ENCODE results near the gene INVS. TPM values are rescaled to one million over a fixed set of nuclear protein-coding genes. Genes with fewer than 3 reads are reported as not detected.
"Not testable (repeated sequence)": the region's sequence is repeated elsewhere in the genome, so short reads cannot be mapped to it uniquely, and the experiment has no call there.

The INVS gene
- polyA plus RNA-seq, 6 donors from 2014 or later: 1.5 to 14.5 (median 10.0) TPM

DNA sequence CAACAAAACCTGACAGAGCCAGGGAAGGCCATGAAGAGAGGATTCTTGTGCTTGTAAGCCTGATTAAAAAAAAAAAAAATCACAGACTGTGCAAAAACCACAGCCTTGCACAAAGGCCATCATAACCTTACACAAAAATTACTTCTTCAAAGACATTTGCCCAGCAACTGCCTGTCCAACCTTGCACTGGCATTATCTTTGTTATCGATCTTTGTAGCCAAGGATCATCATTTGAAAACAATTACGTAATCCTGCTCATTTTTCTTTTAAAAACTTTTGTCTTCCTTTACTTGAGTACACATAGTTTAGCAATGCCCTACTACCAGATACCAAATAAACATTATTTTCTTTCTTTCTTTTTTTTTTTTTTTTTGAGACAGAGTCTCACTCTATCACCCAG lies 128.6 kb downstream of the INVS start:
- Mint-ChIP-seq H3K9me3 (peaks cover 0 to 8% (median 6%) of the 10 kb centered on the region in 7 donors), H3K4me1 (no peaks in the 10 kb centered on the region), H3K27ac (no peak overlapping the region), H3K27me3 (no peaks in the 10 kb centered on the region), H3K4me3 (no peak overlapping the region), H3K36me3 (peaks cover 10 to 14% of the 10 kb centered on the region in 2 donors)
- no peak for ATAC-seq (ENCODE audit: low read depth in 2 of 2)
- no peak for DNase-seq

- DNase-seq (no peak), ATAC-seq (ENCODE audit: low read depth in 2 of 2) (no peak)
- peaks cover 10 to 18% of the 10 kb centered on the region in 2 donors for H3K36me3 Mint-ChIP-seq
- no peak overlapping the region for H3K27ac Mint-ChIP-seq
- H3K9me3 Mint-ChIP-seq: peaks cover 0 to 10% (median 6%) of the 10 kb centered on the region in 7 donors
- H3K27me3 Mint-ChIP-seq: no peaks in the 10 kb centered on the region
- H3K4me1 Mint-ChIP-seq: no peaks in the 10 kb centered on the region
- no peak overlapping the region for H3K4me3 Mint-ChIP-seq
These were observed 129.4 kb downstream of the INVS start for GRCh38 chr9:100228352-100228869.

DNA sequence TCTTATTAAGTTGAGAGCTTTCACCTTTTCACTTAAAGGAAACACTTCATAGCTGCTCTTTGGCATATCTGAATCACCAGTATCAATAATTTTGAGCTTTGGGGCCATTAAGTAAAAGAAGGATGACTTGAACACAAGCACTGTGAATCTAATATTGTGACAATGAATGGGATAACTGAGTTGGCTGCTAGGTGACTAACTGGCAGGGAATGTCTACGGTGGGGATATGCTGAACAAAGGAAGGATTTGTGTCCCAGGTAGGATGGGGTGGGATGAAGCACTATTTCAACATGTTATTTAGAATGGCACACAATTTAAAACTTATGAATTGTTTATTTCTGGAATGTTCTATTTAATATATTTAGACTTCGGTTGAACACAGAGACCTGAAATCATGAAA lies 130.1 kb downstream of the INVS start:
- Mint-ChIP-seq H3K4me3 (no peak overlapping the region), H3K27ac (peak overlapping the region in 1 of 6 donors; percentile 17), H3K9me3 (peaks cover 0 to 12% (median 6%) of the 10 kb centered on the region in 7 donors), H3K36me3 (peaks cover 12 to 18% of the 10 kb centered on the region in 2 donors), H3K27me3 (no peaks in the 10 kb centered on the region), H3K4me1 (peaks cover 0 to 2% (median 0%) of the 10 kb centered on the region in 3 donors)
- DNase-seq (no peak), ATAC-seq (ENCODE audit: low read depth in 2 of 2) (no peak)

GRCh38 chr9:100229561-100229960 lies 130.5 kb downstream of the INVS start:
- Mint-ChIP-seq H3K4me1 (peaks cover 0 to 6% (median 0%) of the 10 kb centered on the region in 3 donors), H3K4me3 (no peak overlapping the region), H3K27me3 (no peaks in the 10 kb centered on the region), H3K9me3 (peaks cover 0 to 13% (median 6%) of the 10 kb centered on the region in 7 donors), H3K27ac (peak overlapping the region in 1 of 6 donors; percentile 36), H3K36me3 (peaks cover 17 to 18% of the 10 kb centered on the region in 2 donors)
- DNase-seq: no peak
- ATAC-seq (ENCODE audit: low read depth in 2 of 2): no peak

- peaks cover 35 to 48% of the 10 kb centered on the region in 2 donors for H3K36me3 Mint-ChIP-seq
These were observed 137.9 kb downstream of the INVS start for GRCh38 chr9:100236986-100237385.

DNA sequence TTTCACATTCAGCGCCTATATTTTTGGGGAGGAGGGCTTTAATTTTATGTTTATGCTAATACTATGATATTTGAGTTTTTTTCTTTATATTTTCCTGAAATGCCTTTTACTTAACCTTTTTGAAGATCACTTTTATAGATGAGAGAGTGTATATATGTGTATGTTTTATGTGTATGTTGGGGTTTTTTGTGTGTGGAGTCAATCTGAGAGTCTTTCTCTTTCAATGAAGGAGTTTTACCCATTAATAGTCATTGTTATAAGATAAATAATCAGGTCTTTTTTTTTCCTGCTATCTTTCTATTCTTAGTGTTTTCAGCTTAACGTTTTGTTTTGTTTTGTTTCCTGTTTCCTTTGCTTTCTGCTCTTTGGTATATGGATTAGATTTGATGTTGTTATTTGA lies 141.5 kb downstream of the INVS start:
- ATAC-seq (ENCODE audit: low read depth in 2 of 2) (no peak), DNase-seq (no peak)
- H3K27me3 Mint-ChIP-seq: no peaks in the 10 kb centered on the region
- H3K9me3 Mint-ChIP-seq: peaks cover 0 to 7% (median 5%) of the 10 kb centered on the region in 7 donors
- peaks cover 35 to 43% of the 10 kb centered on the region in 2 donors for H3K36me3 Mint-ChIP-seq
- H3K4me1 Mint-ChIP-seq: peaks cover 0 to 6% (median 5%) of the 10 kb centered on the region in 3 donors
- peak overlapping the region in 1 of 6 donors; percentile 17 for H3K27ac Mint-ChIP-seq
- no peak overlapping the region for H3K4me3 Mint-ChIP-seq

More at GRCh38 chr9:100236986-100237385, 137.9 kb downstream of the INVS start:
- not testable (repeated sequence) for H3K27me3 Mint-ChIP-seq; DNase-seq; H3K4me3 Mint-ChIP-seq; ATAC-seq (ENCODE audit: low read depth in 2 of 2); H3K27ac Mint-ChIP-seq
- Mint-ChIP-seq H3K4me1 (peaks cover 0 to 11% (median 6%) of the 10 kb centered on the region in 3 donors), H3K9me3 (peaks cover 0 to 18% (median 10%) of the 10 kb centered on the region in 7 donors)

- ATAC-seq (ENCODE audit: low read depth in 2 of 2): no peak
- H3K27me3 Mint-ChIP-seq: no peaks in the 10 kb centered on the region
These were observed 168.2 kb downstream of the INVS start for GRCh38 chr9:100267211-100267610.

DNA sequence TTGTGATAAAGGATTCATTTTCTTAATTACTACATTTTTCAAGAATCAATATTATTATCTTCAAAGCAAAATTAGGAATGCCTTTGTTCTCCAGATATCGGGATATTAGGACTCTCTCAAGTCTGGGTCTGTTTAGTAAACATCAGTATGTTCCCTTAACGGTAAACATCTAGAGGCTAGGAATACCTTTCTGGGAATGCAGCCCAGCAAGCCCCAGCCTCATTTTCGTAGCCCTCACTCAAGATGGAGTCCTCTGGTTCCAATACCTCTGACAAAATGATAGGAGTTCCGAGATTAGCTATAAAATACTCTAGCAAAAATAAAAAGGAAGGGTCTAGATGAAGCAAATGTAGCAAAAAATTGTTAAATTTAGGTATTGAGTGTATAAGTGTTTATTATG lies 169.2 kb downstream of the INVS start:
- Mint-ChIP-seq H3K27me3 (no peaks in the 10 kb centered on the region), H3K9me3 (no peaks in the 10 kb centered on the region), H3K4me1 (no peaks in the 10 kb centered on the region), H3K27ac (no peak overlapping the region), H3K4me3 (no peak overlapping the region), H3K36me3 (peaks cover 30 to 34% of the 10 kb centered on the region in 2 donors)
- ATAC-seq (ENCODE audit: low read depth in 2 of 2) (no peak), DNase-seq (no peak)

More at GRCh38 chr9:100267211-100267610, 168.2 kb downstream of the INVS start:
- no peak for DNase-seq
- Mint-ChIP-seq H3K27ac (no peak overlapping the region), H3K9me3 (no peaks in the 10 kb centered on the region), H3K4me3 (no peak overlapping the region), H3K4me1 (no peaks in the 10 kb centered on the region), H3K36me3 (peaks cover 31 to 32% of the 10 kb centered on the region in 2 donors)

- ATAC-seq (ENCODE audit: low read depth in 2 of 2) (no peak), DNase-seq (no peak)
- H3K27me3 Mint-ChIP-seq: no peaks in the 10 kb centered on the region
- no peaks in the 10 kb centered on the region for H3K9me3 Mint-ChIP-seq
- H3K4me1 Mint-ChIP-seq: no peaks in the 10 kb centered on the region
- peaks cover 21 to 24% of the 10 kb centered on the region in 2 donors for H3K36me3 Mint-ChIP-seq
- H3K27ac Mint-ChIP-seq: no peak overlapping the region
- H3K4me3 Mint-ChIP-seq: no peak overlapping the region
These were observed 170.6 kb downstream of the INVS start for GRCh38 chr9:100269656-100270055.

- Mint-ChIP-seq H3K27ac (no peak overlapping the region), H3K27me3 (no peaks in the 10 kb centered on the region), H3K9me3 (peaks cover 0 to 2% (median 0%) of the 10 kb centered on the region in 7 donors), H3K36me3 (peaks cover 28 to 40% of the 10 kb centered on the region in 2 donors), H3K4me1 (peaks cover 0 to 6% (median 3%) of the 10 kb centered on the region in 3 donors), H3K4me3 (no peak overlapping the region)
- DNase-seq (no peak), ATAC-seq (ENCODE audit: low read depth in 2 of 2) (no peak)
These were observed 178.3 kb downstream of the INVS start for GRCh38 chr9:100277166-100277979.

GRCh38 chr9:100281066-100281465 lies 182.0 kb downstream of the INVS start:
- no peak for DNase-seq
- Mint-ChIP-seq H3K36me3 (peaks cover 45 to 50% of the 10 kb centered on the region in 2 donors), H3K4me1 (peaks cover 0 to 6% (median 3%) of the 10 kb centered on the region in 3 donors), H3K4me3 (no peak overlapping the region), H3K9me3 (peaks cover 5 to 19% (median 8%) of the 10 kb centered on the region in 7 donors), H3K27ac (no peak overlapping the region), H3K27me3 (no peaks in the 10 kb centered on the region)
- no peak for ATAC-seq (ENCODE audit: low read depth in 2 of 2)

- Mint-ChIP-seq H3K9me3 (peaks cover 5 to 23% (median 7%) of the 10 kb centered on the region in 7 donors), H3K4me1 (peaks cover 0 to 2% (median 1%) of the 10 kb centered on the region in 3 donors), H3K4me3 (no peak overlapping the region), H3K27me3 (no peaks in the 10 kb centered on the region), H3K27ac (no peak overlapping the region), H3K36me3 (peaks cover 43 to 48% of the 10 kb centered on the region in 2 donors)
- no peak for DNase-seq
- no peak for ATAC-seq (ENCODE audit: low read depth in 2 of 2)
These were observed 182.8 kb downstream of the INVS start for GRCh38 chr9:100281676-100282387.

- peaks cover 43 to 48% of the 10 kb centered on the region in 2 donors for H3K36me3 Mint-ChIP-seq
- H3K27ac Mint-ChIP-seq: peak overlapping the region in 1 of 6 donors; percentile 71
These were observed 183.3 kb downstream of the INVS start for GRCh38 chr9:100282388-100282719.

More at GRCh38 chr9:100282388-100282719, 183.3 kb downstream of the INVS start:
- DNase-seq: no peak
- H3K27me3 Mint-ChIP-seq: no peaks in the 10 kb centered on the region
- H3K4me1 Mint-ChIP-seq: no peaks in the 10 kb centered on the region
- no peak overlapping the region for H3K4me3 Mint-ChIP-seq
- ATAC-seq (ENCODE audit: low read depth in 2 of 2): no peak
- H3K9me3 Mint-ChIP-seq: peaks cover 5 to 27% (median 7%) of the 10 kb centered on the region in 7 donors
